ENCODE results near the gene MASP1. TPM values are rescaled to one million over a fixed set of nuclear protein-coding genes. Genes with fewer than 3 reads are reported as not detected.

The MASP1 gene
- total and polyA plus RNA-seq, 11 donors, result 84.1 to 245 (median 154) TPM

DNA sequence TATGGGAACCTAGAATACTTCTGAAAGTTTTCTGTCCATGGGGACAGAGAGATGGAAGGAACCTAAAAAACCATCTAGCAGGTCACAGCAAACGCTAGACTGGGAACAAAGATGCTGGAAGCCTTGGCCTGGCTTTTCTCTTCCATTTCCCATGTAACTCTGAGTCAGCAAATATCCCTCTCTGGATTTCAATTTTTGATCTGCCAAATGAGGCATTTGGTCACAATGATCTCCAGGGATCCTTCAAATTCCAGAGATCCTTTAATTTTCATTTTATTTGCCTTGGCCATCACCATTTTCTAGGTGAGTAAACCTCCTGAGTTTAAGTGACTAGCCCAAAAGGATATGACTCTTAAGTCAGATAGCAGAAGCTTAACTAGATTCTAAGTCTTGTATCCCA is 54.6 kb downstream of the MASP1 start:
- no peaks in the 10 kb centered on the region for H3K4me1 ChIP-seq
- no peaks in the 10 kb centered on the region for H3K9me3 ChIP-seq
- intact Hi-C loops (cut with DNase I), result no loop called here
- no peak for TF ChIP-seq POLR2A (IDR thresholded peaks at IDR 0.05)
- TF ChIP-seq, protein P1, sequence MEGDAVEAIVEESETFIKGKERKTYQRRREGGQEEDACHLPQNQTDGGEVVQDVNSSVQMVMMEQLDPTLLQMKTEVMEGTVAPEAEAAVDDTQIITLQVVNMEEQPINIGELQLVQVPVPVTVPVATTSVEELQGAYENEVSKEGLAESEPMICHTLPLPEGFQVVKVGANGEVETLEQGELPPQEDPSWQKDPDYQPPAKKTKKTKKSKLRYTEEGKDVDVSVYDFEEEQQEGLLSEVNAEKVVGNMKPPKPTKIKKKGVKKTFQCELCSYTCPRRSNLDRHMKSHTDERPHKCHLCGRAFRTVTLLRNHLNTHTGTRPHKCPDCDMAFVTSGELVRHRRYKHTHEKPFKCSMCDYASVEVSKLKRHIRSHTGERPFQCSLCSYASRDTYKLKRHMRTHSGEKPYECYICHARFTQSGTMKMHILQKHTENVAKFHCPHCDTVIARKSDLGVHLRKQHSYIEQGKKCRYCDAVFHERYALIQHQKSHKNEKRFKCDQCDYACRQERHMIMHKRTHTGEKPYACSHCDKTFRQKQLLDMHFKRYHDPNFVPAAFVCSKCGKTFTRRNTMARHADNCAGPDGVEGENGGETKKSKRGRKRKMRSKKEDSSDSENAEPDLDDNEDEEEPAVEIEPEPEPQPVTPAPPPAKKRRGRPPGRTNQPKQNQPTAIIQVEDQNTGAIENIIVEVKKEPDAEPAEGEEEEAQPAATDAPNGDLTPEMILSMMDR (IDR thresholded peaks at IDR 0.05), result no peak
- no peak for ATAC-seq
- no peak overlapping the region for H3K27ac ChIP-seq
- WGBS, 4 donors, result 88 to 96% (median 89%) methylated on average over 1 of the region's 1 CpG
- H3K36me3 ChIP-seq, result no peaks in the 10 kb centered on the region
- H3K4me3 ChIP-seq, result no peak overlapping the region
- no peak for DNase-seq
- no peaks in the 10 kb centered on the region for H3K27me3 ChIP-seq

DNA sequence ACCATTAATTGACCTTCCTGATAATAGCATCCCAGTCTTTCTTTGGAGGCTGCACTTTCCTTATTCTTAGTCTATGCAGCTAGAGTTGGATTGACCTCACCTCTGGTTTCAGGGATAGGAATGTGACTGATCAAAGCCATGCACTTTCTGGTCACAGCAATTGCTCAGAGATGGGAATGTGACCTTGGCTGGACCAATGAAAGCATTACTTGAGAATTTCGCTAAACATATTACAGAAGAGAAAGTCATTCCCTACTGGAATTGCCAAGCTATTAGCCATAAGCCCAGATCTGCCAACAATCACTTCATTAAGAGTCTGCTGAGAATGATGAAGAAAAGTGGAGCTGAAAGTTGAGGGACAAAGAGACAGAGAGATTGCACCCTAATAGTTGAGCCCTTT is 61.5 kb downstream of the MASP1 start:
- Histone ChIP-seq H3K27ac (no peak overlapping the region), H3K9me3 (no peaks in the 10 kb centered on the region), H3K36me3 (no peaks in the 10 kb centered on the region), H3K27me3 (no peaks in the 10 kb centered on the region), H3K4me1 (no peaks in the 10 kb centered on the region), H3K4me3 (no peak overlapping the region)
- no peak for DNase-seq
- ATAC-seq, result no peak
- TF ChIP-seq POLR2A (IDR thresholded peaks at IDR 0.05), result no peak
- TF ChIP-seq, protein P1 (IDR thresholded peaks at IDR 0.05), result no peak
- WGBS, 4 donors, result 90 to 98% (median 96%) methylated on average over 1 of the region's 1 CpG
- intact Hi-C loops (cut with DNase I), result loop anchor here in 1 of 10 donors (5.0 kb wide), 1 partner anchor 62 kb away; the partner anchor contains the start of gene MASP1

DNA sequence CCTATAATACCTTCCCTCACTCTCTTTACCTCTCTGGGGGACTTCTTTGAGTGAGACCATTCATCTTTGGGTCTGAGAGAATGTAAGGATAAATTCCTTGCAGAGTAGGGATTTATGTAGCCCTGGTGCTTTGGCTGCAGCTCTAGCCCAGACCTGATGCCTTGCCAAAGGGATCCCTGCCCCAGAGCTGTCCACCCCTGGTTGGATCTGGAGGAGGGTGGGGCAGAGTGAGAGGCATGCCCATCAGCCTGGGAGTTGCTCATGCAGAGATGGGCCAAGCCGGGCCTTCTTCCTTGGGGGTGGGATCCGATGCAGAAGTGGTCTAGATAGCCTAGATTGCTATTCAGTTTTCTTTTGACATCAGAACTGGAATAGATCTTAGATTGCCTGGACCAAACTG is 62.8 kb downstream of the MASP1 start:
- no peaks in the 10 kb centered on the region for H3K4me1 ChIP-seq
- H3K27ac ChIP-seq, result no peak overlapping the region
- H3K36me3 ChIP-seq, result no peaks in the 10 kb centered on the region
- H3K27me3 ChIP-seq, result no peaks in the 10 kb centered on the region
- DNase-seq (no peak), ATAC-seq (peak in 1 of 4 donors; percentile 39)
- H3K9me3 ChIP-seq, result no peaks in the 10 kb centered on the region
- intact Hi-C loops (cut with DNase I), result loop anchor here in 4 of 10 donors (5.0 to 10.0 kb wide), 4 partner anchors 66 to 486 kb away; partner anchors contain the start of gene MASP1 (in 1 of the 4)
- no peak overlapping the region for H3K4me3 ChIP-seq
- 90 to 95% (median 91%) methylated on average over 2 of the region's 2 CpGs for WGBS, 4 donors
- no peak for TF ChIP-seq POLR2A (IDR thresholded peaks at IDR 0.05)
- TF ChIP-seq, protein P1 (IDR thresholded peaks at IDR 0.05), result no peak

DNA sequence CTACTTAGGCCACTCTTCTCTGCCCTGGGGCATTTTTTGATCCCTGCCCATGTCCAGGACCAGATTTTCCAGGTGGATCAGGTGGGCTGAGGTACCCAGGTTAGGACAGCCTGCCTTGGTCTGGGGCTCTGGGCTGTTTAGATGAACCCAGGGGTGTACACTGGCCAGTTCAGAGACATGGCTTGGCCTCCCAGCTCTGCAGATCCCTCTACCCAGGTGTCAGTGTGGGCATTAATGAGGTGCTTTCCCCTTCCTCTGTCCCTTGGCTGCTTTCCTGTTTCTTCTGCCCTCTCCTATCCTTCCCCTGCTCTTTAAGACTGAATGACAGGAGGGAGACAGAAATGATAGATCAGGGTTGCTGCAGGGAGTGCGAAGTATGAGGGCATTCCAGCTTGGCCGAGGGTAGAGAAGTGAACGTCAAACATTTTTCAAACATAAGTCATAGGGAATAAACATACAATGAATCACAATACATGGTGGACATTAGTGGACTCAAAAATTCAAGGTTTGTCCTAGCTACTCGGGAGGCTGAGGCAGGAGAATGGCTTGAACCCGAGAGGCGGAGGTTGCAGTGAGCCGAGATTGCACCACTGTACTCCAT is 63.8 kb downstream of the MASP1 start:
- Histone ChIP-seq H3K9me3 (no peaks in the 10 kb centered on the region), H3K27ac (no peak overlapping the region), H3K27me3 (no peaks in the 10 kb centered on the region), H3K4me1 (no peaks in the 10 kb centered on the region), H3K36me3 (no peaks in the 10 kb centered on the region), H3K4me3 (no peak overlapping the region)
- WGBS, 4 donors, result 87 to 95% (median 93%) methylated on average over 7 of the region's 7 CpGs
- TF ChIP-seq POLR2A (IDR thresholded peaks at IDR 0.05), result no peak
- TF ChIP-seq, protein P1 (IDR thresholded peaks at IDR 0.05), result no peak
- intact Hi-C loops (cut with DNase I), result loop anchor here in 4 of 10 donors (5.0 to 10.0 kb wide), 4 partner anchors 67 to 487 kb away; partner anchors contain the start of gene MASP1 (in 1 of the 4)
- DNase-seq, result no peak
- no peak for ATAC-seq
